Testis (tissue), 2 donors: ENCODE measurements around the gene MIPEP.

Experiments used
- POLR2A ChIP-seq: fragments of 450-650 bp; IDR thresholded peaks from one replicate; pipeline ENCODE4 v1.6.1; 2017; ENCODE audit warnings: antibody characterized with exemption, mild to moderate bottlenecking, moderate library complexity
- TF ChIP-seq, protein P1 (sequence below), 3 experiments: fragments of 450-650 bp in 2 of 3; fragments of 200-600 bp in 1 of 3; sonication (generic) in 1 of 3; IDR thresholded peaks; one replicate each; pipeline ENCODE4 v1.5.1; 2016 to 2019; ENCODE audit warnings: antibody characterized with exemption in 3 of 3, mild to moderate bottlenecking in 2 of 3, moderate library complexity in 1 of 3

- TF ChIP-seq, protein P1, sequence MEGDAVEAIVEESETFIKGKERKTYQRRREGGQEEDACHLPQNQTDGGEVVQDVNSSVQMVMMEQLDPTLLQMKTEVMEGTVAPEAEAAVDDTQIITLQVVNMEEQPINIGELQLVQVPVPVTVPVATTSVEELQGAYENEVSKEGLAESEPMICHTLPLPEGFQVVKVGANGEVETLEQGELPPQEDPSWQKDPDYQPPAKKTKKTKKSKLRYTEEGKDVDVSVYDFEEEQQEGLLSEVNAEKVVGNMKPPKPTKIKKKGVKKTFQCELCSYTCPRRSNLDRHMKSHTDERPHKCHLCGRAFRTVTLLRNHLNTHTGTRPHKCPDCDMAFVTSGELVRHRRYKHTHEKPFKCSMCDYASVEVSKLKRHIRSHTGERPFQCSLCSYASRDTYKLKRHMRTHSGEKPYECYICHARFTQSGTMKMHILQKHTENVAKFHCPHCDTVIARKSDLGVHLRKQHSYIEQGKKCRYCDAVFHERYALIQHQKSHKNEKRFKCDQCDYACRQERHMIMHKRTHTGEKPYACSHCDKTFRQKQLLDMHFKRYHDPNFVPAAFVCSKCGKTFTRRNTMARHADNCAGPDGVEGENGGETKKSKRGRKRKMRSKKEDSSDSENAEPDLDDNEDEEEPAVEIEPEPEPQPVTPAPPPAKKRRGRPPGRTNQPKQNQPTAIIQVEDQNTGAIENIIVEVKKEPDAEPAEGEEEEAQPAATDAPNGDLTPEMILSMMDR (IDR thresholded peaks at IDR 0.05) = no peak
- no peak for TF ChIP-seq POLR2A
Measured at GRCh38 chr13:23777575-23777870, 111.7 kb downstream of the MIPEP start.
